ENCODE data around the gene TMC2. TPM values are rescaled to one million over a fixed set of nuclear protein-coding genes. Genes with fewer than 3 reads are reported as not detected.

TMC2 gene
- polyA plus RNA-seq, 3 donors, result not detected

DNA sequence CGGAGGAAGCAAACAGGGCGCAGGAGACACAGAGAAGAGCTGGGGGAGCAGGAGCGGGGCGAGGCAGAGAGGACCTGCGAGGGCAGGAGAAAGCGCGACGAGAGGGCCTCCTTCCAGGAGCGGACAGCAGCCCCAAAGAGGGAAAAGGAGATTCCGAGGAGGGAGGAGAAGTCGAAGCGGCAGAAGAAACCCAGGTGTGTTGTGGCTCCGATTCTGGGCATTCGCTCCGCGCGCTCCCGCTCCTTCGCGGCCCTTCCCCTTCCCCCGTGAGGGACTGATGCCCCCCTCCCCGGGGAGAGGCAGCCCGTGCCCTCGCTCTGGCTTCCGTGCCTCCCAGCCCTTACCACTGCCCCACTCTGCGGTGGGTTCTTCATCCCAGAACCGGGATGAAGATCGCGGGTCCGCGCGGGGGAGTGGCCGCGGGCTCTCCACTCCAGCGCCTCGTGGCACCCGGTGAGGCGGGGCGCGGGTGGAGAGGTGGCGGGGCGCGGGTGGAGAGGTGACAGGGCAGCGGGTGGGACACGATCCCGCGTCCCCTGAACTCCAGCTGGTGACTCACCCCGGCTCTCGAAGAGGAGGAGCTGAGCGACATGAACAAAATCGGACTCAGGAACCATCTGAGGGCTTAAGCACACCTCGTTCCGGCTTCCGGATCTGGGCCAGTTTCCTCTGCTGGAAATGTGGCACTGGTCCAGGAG, 22.4 kb downstream of the TMC2 start:
- peak overlapping the region in 1 of 2 donors; percentile 76 for H3K4me3 Mint-ChIP-seq
- Histone ChIP-seq H3K36me3 (replicated peaks in 1 of 2; ENCODE audit: control insufficient read depth in 1 of 2, insufficient read depth in 2 of 2, low read length in 2 of 2) (no peaks in the 10 kb centered on the region), H3K4me2 (replicated peaks; ENCODE audit: extremely low read depth, low read length, poor library complexity, severe bottlenecking) (no peak overlapping the region), H2AFZ (ENCODE audit: insufficient read depth, low read depth, low read length, poor library complexity, severe bottlenecking) (peak overlapping the region; percentile 35), H3K27me3 (ENCODE audit: control insufficient read depth in 2 of 2, insufficient read depth in 2 of 2, low read length in 2 of 2) (peaks cover 41 to 68% of the 10 kb centered on the region in 2 donors), H3K9ac (ENCODE audit: insufficient read depth, low read length, poor library complexity, severe bottlenecking) (no peak overlapping the region), H3K4me1 (ENCODE audit: control insufficient read depth in 1 of 2, insufficient read depth in 2 of 2, low read length in 2 of 2) (no peaks in the 10 kb centered on the region), H3K27ac (ENCODE audit: low read depth in 1 of 2, low read length in 2 of 2) (no peak overlapping the region), H4K20me1 (ENCODE audit: insufficient read depth, low read length) (no peaks in the 10 kb centered on the region), H3K4me3 (replicated peaks in 1 of 3; ENCODE audit: low read depth in 2 of 3, low read length in 3 of 3) (no peak overlapping the region), H3K79me2 (ENCODE audit: insufficient read depth, low read length) (no peaks in the 10 kb centered on the region), H3K9me3 (replicated peaks in 1 of 2; ENCODE audit: control insufficient read depth in 1 of 2, insufficient read depth in 1 of 2, low read length in 2 of 2) (peaks cover 0 to 28% of the 10 kb centered on the region in 2 donors)
- H3K36me3 Mint-ChIP-seq, result no peaks in the 10 kb centered on the region
- intact Hi-C loops (cut with micrococcal nuclease), result no loop called here
- no peak overlapping the region for H3K27ac Mint-ChIP-seq
- H3K27me3 Mint-ChIP-seq (ENCODE audit: low read depth in 3 of 3), result peaks cover 57 to 75% (median 59%) of the 10 kb centered on the region in 3 donors
- no peaks in the 10 kb centered on the region for H3K4me1 Mint-ChIP-seq
- H3K9me3 Mint-ChIP-seq, result peaks cover 0 to 14% (median 0%) of the 10 kb centered on the region in 7 donors
- TF ChIP-seq, protein P1, sequence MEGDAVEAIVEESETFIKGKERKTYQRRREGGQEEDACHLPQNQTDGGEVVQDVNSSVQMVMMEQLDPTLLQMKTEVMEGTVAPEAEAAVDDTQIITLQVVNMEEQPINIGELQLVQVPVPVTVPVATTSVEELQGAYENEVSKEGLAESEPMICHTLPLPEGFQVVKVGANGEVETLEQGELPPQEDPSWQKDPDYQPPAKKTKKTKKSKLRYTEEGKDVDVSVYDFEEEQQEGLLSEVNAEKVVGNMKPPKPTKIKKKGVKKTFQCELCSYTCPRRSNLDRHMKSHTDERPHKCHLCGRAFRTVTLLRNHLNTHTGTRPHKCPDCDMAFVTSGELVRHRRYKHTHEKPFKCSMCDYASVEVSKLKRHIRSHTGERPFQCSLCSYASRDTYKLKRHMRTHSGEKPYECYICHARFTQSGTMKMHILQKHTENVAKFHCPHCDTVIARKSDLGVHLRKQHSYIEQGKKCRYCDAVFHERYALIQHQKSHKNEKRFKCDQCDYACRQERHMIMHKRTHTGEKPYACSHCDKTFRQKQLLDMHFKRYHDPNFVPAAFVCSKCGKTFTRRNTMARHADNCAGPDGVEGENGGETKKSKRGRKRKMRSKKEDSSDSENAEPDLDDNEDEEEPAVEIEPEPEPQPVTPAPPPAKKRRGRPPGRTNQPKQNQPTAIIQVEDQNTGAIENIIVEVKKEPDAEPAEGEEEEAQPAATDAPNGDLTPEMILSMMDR (IDR thresholded peaks at IDR 0.05), result no peak
- DNase-seq, result no peak
- 4% methylated on average over 53 of the region's 54 CpGs for WGBS (ENCODE audit: insufficient coverage)

DNA sequence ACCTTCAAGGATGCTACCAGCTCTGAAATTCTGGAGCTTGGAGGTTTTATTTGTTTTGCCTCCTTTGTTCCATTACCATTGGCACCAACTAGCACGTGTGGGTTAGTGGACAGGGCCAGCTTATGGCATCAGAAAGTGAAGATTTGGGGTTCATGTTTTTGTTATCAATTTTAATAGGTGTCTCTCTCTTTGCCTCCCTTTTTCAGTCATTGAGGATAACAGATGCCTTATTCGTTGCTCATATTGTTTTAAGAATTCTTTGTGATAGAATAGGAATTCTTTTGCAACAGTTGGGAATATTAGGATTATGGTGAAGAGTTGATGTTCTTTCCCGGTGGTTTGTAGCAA, 22.9 kb downstream of the TMC2 start:
- no peak overlapping the region for H3K27ac ChIP-seq (ENCODE audit: low read depth in 1 of 2, low read length in 2 of 2)
- H3K36me3 ChIP-seq (replicated peaks in 1 of 2; ENCODE audit: control insufficient read depth in 1 of 2, insufficient read depth in 2 of 2, low read length in 2 of 2), result no peaks in the 10 kb centered on the region
- no peak overlapping the region for H3K4me2 ChIP-seq (replicated peaks; ENCODE audit: extremely low read depth, low read length, poor library complexity, severe bottlenecking)
- no peak overlapping the region for H3K9ac ChIP-seq (ENCODE audit: insufficient read depth, low read length, poor library complexity, severe bottlenecking)
- no peaks in the 10 kb centered on the region for H3K36me3 Mint-ChIP-seq
- H3K4me1 Mint-ChIP-seq, result no peaks in the 10 kb centered on the region
- no peak for DNase-seq
- H2AFZ ChIP-seq (ENCODE audit: insufficient read depth, low read depth, low read length, poor library complexity, severe bottlenecking), result no peak overlapping the region
- H3K27ac Mint-ChIP-seq, result no peak overlapping the region
- no peak overlapping the region for H3K4me3 ChIP-seq (replicated peaks in 1 of 3; ENCODE audit: low read depth in 2 of 3, low read length in 3 of 3)
- H3K27me3 Mint-ChIP-seq (ENCODE audit: low read depth in 3 of 3), result peaks cover 53 to 70% (median 62%) of the 10 kb centered on the region in 3 donors
- peak overlapping the region in 1 of 2 donors; percentile 61 for H3K4me3 Mint-ChIP-seq
- peaks cover 0 to 14% (median 0%) of the 10 kb centered on the region in 7 donors for H3K9me3 Mint-ChIP-seq
- WGBS (ENCODE audit: insufficient coverage), result no CpG with 5 or more reads among the region's 3 CpGs
- intact Hi-C loops (cut with micrococcal nuclease), result no loop called here
- no peaks in the 10 kb centered on the region for H3K79me2 ChIP-seq (ENCODE audit: insufficient read depth, low read length)
- peaks cover 41 to 65% of the 10 kb centered on the region in 2 donors for H3K27me3 ChIP-seq (ENCODE audit: control insufficient read depth in 2 of 2, insufficient read depth in 2 of 2, low read length in 2 of 2)
- H4K20me1 ChIP-seq (ENCODE audit: insufficient read depth, low read length), result no peaks in the 10 kb centered on the region
- TF ChIP-seq, protein P1 (IDR thresholded peaks at IDR 0.05), result no peak
- H3K9me3 ChIP-seq (replicated peaks in 1 of 2; ENCODE audit: control insufficient read depth in 1 of 2, insufficient read depth in 1 of 2, low read length in 2 of 2), result peaks cover 0 to 28% of the 10 kb centered on the region in 2 donors
- H3K4me1 ChIP-seq (ENCODE audit: control insufficient read depth in 1 of 2, insufficient read depth in 2 of 2, low read length in 2 of 2), result no peaks in the 10 kb centered on the region
